K562 (cell line): ENCODE measurements around the gene HSD11B1L. TPM values are rescaled to one million over a fixed set of nuclear protein-coding genes. Genes with fewer than 3 reads are reported as not detected.

ENCODE experiments used
- ATF7 ChIP-seq: fragments of 450-650 bp; IDR thresholded peaks from 2 replicates; pipeline ENCODE4 v1.7.1; 2014; ENCODE audit warnings: mild to moderate bottlenecking, moderate library complexity
- CUX1 ChIP-seq: fragments of 200-800 bp; sonication (Bioruptor generic); IDR thresholded peaks from 2 replicates; pipeline ENCODE4 v1.6.1; 2016; ENCODE audit warnings: missing genetic modification characterization, missing compliant biosample characterization
- DDX20 ChIP-seq: fragments of 450-650 bp; IDR thresholded peaks from 2 replicates; pipeline ENCODE4 v1.6.1; 2016; ENCODE audit warnings: missing genetic modification characterization, low read depth, mild to moderate bottlenecking, missing compliant biosample characterization, moderate library complexity
- ELF1 ChIP-seq: fragments of 200-800 bp; sonication (Bioruptor generic); IDR thresholded peaks from 2 replicates; pipeline ENCODE4 v1.6.1; 2016; ENCODE audit warnings: missing genetic modification characterization, missing compliant biosample characterization
- ELF2 ChIP-seq: fragments of 250-450 bp; sonication (Bioruptor Pico); IDR thresholded peaks from 2 replicates; pipeline ENCODE4 v1.5.0; 2021; ENCODE audit warnings: mild to moderate bottlenecking
- FOXA1 ChIP-seq: fragments of 450-650 bp; IDR thresholded peaks from 2 replicates; pipeline ENCODE4 v1.6.1; 2016; ENCODE audit warnings: mild to moderate bottlenecking, borderline replicate concordance
- GABPA ChIP-seq: fragments of 200-800 bp; sonication (Bioruptor generic); conservative IDR thresholded peaks from 2 replicates; pipeline ENCODE4 v1.6.1; 2016; ENCODE audit warnings: low read depth, missing genetic modification characterization, missing compliant biosample characterization
- HIVEP1 ChIP-seq: fragments of 250-450 bp; sonication (Bioruptor Pico); IDR thresholded peaks from 2 replicates; pipeline ENCODE4 v1.4.0; 2020; ENCODE audit warnings: mild to moderate bottlenecking
- MITF ChIP-seq: IDR thresholded peaks from 2 replicates; pipeline ENCODE4 v1.6.1; 2014; ENCODE audit warnings: antibody characterized with exemption
- RBFOX2 ChIP-seq: fragments of 200-400 bp; formaldehyde crosslinking; IDR thresholded peaks from 2 replicates; pipeline ENCODE4 v1.6.1; 2017; ENCODE audit warnings: low read depth, mild to moderate bottlenecking, low read length, moderate library complexity
- TCFL5 ChIP-seq: fragments of 250-450 bp; sonication (Bioruptor Pico); conservative IDR thresholded peaks from 2 replicates; pipeline ENCODE4 v1.6.1; 2021; ENCODE audit warnings: mild to moderate bottlenecking, moderate library complexity, matching md5 sums
- TEAD1 ChIP-seq, 2 experiments: fragments of 450-650 bp in 1 of 2; sonication (generic) in 1 of 2; formaldehyde crosslinking; IDR thresholded peaks; 2 replicates each; pipeline versions ENCODE4 v1.4.0 to v1.8.0; 2020 to 2022; ENCODE audit warnings: mild to moderate bottlenecking in 2 of 2, missing genetic modification reagents in 1 of 2
- THAP7 ChIP-seq: fragments of 250-450 bp; sonication (Bioruptor Pico); IDR thresholded peaks from 2 replicates; pipeline ENCODE4 v1.5.0; 2021
- ZNF324 ChIP-seq: fragments of 250-450 bp; sonication (Bioruptor Pico); IDR thresholded peaks from 2 replicates; pipeline ENCODE4 v1.4.0; 2020; ENCODE audit warnings: mild to moderate bottlenecking
- ZNF57 ChIP-seq: fragments of 450-650 bp; formaldehyde crosslinking; IDR thresholded peaks from 2 replicates; pipeline ENCODE4 v1.4.0; 2020; ENCODE audit warnings: mild to moderate bottlenecking, moderate library complexity
- polyA plus RNA-seq, 8 experiments: library from polyadenylated mRNA; depleted of rRNA in 4 of 8; stranded (reverse) in 5 of 8; unstranded in 3 of 8; fragments of >200 nt; fragmentation: Nextera tagmentation in 2 of 8; fragmentation: Illumina TruSeq in 1 of 8; extraction: Ambion mirVana in 2 of 8; extraction: Trizol in 1 of 8; gene quantifications; 2 replicates each; pipeline versions ENCODE4 v1.2.1 to v1.2.3, GENCODE V29; 2011 to 2014; ENCODE audit warnings: inconsistent platforms in 1 of 8, missing spikeins in 1 of 8
- total RNA-seq, 7 experiments: library from RNA; depleted of rRNA in 6 of 7; stranded (reverse); fragments of >200 nt in 6 of 7; fragmentation: Illumina TruSeq in 2 of 7; extraction: Trizol in 2 of 7; gene quantifications; 2 replicates each; pipeline versions ENCODE4 v1.2.1 to v1.2.3, GENCODE V29; 2011 to 2021; ENCODE audit warnings: low replicate concordance in 1 of 7
- TF ChIP-seq, protein P1 (sequence below): fragments of 450-650 bp; IDR thresholded peaks from 2 replicates; pipeline ENCODE4 v1.6.1; 2016; ENCODE audit warnings: mild to moderate bottlenecking
- TF ChIP-seq, protein P2 (sequence below): sonication (generic); formaldehyde crosslinking; IDR thresholded peaks from 2 replicates; pipeline ENCODE4 v1.8.0; 2022; ENCODE audit warnings: mild to moderate bottlenecking, missing genetic modification reagents

HSD11B1L gene
- total and polyA plus RNA-seq, 9 of the 15 experiments (the other 6 are each of a cell fraction or from before 2014, with no cell fraction given) = 0.31 to 7.7 (median 2.3) TPM

- TF ChIP-seq DDX20 (tag) (no peak), THAP7 (CRISPR knock-in tag) (no peak), TCFL5 (CRISPR knock-in tag) (no peak), ATF7 (peak; percentile 57; the same call in 1 of the 2 replicates), ELF1 (tag) (peak; percentile 86), ELF2 (CRISPR knock-in tag) (no peak), HIVEP1 (CRISPR knock-in tag) (no peak), TEAD1 (CRISPR knock-in tag; IDR thresholded peaks at IDR 0.05) (peak in 1 of 2 experiments; percentile 57; a peak in 2 of 4 replicates), RBFOX2 (peak; percentile 66), CUX1 (CRISPR knock-in tag) (no peak), ZNF324 (CRISPR knock-in tag) (no peak), FOXA1 (no peak), MITF (no peak), ZNF57 (CRISPR knock-in tag) (no peak), GABPA (tag) (0 out of 2 replicates have a peak, but pooled peaks have one; percentile 32)
- TF ChIP-seq, protein P1, sequence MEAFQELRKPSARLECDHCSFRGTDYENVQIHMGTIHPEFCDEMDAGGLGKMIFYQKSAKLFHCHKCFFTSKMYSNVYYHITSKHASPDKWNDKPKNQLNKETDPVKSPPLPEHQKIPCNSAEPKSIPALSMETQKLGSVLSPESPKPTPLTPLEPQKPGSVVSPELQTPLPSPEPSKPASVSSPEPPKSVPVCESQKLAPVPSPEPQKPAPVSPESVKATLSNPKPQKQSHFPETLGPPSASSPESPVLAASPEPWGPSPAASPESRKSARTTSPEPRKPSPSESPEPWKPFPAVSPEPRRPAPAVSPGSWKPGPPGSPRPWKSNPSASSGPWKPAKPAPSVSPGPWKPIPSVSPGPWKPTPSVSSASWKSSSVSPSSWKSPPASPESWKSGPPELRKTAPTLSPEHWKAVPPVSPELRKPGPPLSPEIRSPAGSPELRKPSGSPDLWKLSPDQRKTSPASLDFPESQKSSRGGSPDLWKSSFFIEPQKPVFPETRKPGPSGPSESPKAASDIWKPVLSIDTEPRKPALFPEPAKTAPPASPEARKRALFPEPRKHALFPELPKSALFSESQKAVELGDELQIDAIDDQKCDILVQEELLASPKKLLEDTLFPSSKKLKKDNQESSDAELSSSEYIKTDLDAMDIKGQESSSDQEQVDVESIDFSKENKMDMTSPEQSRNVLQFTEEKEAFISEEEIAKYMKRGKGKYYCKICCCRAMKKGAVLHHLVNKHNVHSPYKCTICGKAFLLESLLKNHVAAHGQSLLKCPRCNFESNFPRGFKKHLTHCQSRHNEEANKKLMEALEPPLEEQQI = no peak
- TF ChIP-seq, protein P2, sequence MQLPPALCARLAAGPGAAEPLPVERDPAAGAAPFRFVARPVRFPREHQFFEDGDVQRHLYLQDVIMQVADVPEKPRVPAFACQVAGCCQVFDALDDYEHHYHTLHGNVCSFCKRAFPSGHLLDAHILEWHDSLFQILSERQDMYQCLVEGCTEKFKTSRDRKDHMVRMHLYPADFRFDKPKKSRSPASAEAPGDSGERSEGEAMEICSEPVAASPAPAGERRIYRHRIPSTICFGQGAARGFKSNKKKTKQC = 0 out of 2 replicates have a peak, but pooled peaks have one; percentile 48
Observed at GRCh38 chr19:5686647-5687359, 6.0 kb downstream of the HSD11B1L start (continued).
